Activated T-helper 2 cell treated with anti-CD3 and anti-CD28 coated beads, Interferon-gamma antibody, Interleukin-2, Interleukin-4, amounts not matched to agents 10 μg/mL and 5 μg/mL and 100 μg/mL, durations not matched to agents 14 hours and 24 hours and 36 hours (primary cell): Measurements from ENCODE around the gene OR10P1. TPM values are rescaled to one million over a fixed set of nuclear protein-coding genes. Genes with fewer than 3 reads are reported as not detected.
"Not testable (repeated sequence)": the region's sequence is repeated elsewhere in the genome, so short reads cannot be mapped to it uniquely, and the experiment has no call there.

Experiments used
- DNase-seq: peaks from one replicate; pipeline ENCODE4 v3.0.0; 2021; ENCODE audit warnings: low spot score
- H3K27ac Mint-ChIP-seq: one replicate; pipeline ENCODE4 v1.8.0; 2021; ENCODE audit warnings: mixed read lengths
- H3K27me3 Mint-ChIP-seq: one replicate; pipeline ENCODE4 v1.8.0; 2021; ENCODE audit warnings: low read depth, mixed read lengths
- H3K36me3 Mint-ChIP-seq: one replicate; pipeline ENCODE4 v1.8.0; 2021; ENCODE audit warnings: low read depth, mixed read lengths
- H3K4me1 Mint-ChIP-seq: one replicate; pipeline ENCODE4 v1.8.0; 2021; ENCODE audit warnings: low read depth, mixed read lengths
- H3K4me3 Mint-ChIP-seq: one replicate; pipeline ENCODE4 v1.8.0; 2021; ENCODE audit warnings: low read depth, mild to moderate bottlenecking, moderate library complexity, mixed read lengths
- H3K9me3 Mint-ChIP-seq: one replicate; pipeline ENCODE4 v1.8.0; 2021; ENCODE audit warnings: mixed read lengths
- intact Hi-C: fragments of 100-400 bp; cut with micrococcal nuclease; formaldehyde crosslinking; loops from one replicate; pipeline ENCODE4 v1.15.1; 2023
- total RNA-seq: library from RNA; stranded (reverse); gene quantifications from 2 replicates; pipeline ENCODE4 v1.2.3, GENCODE V29; 2022

The OR10P1 gene
- total RNA-seq = not detected in 2 replicates

- no peak for DNase-seq
- H3K4me1 Mint-ChIP-seq = peaks cover 11% of the 10 kb centered on the region
- intact Hi-C loops = no loop called here
- H3K9me3 Mint-ChIP-seq = no peaks in the 10 kb centered on the region
- H3K27me3 Mint-ChIP-seq = no peaks in the 10 kb centered on the region
- peak within 1 kb of the TSS; percentile 82 for H3K4me3 Mint-ChIP-seq
- peak within 1 kb of the TSS; percentile 90 for H3K27ac Mint-ChIP-seq
- no peaks in the 10 kb centered on the region for H3K36me3 Mint-ChIP-seq
These were observed at the start of gene OR10P1 for GRCh38 chr12:55636853-55637252. Gene OR10P1, plus strand, starts transcription at chr12:55636892. Its CDS starts 0 bp downstream, at chr12:55636892.

- H3K4me1 Mint-ChIP-seq, intact Hi-C loops, DNase-seq, H3K9me3 Mint-ChIP-seq, H3K36me3 Mint-ChIP-seq, H3K27ac Mint-ChIP-seq, H3K27me3 Mint-ChIP-seq, H3K4me3 Mint-ChIP-seq: not testable (repeated sequence)
These were observed 46.5 kb upstream of the OR10P1 start for GRCh38 chr12:55590152-55590551.

- no peaks in the 10 kb centered on the region for H3K36me3 Mint-ChIP-seq
- no peaks in the 10 kb centered on the region for H3K9me3 Mint-ChIP-seq
- H3K27me3 Mint-ChIP-seq = peaks cover 10% of the 10 kb centered on the region
- H3K4me1 Mint-ChIP-seq = peaks cover 21% of the 10 kb centered on the region
- no peak overlapping the region for H3K4me3 Mint-ChIP-seq
- intact Hi-C loops = no loop called here
- H3K27ac Mint-ChIP-seq = no peak overlapping the region
- no peak for DNase-seq
These were observed 28.7 kb upstream of the OR10P1 start for GRCh38 chr12:55607821-55608594.

- Mint-ChIP-seq H3K4me1 (peaks cover 24% of the 10 kb centered on the region), H3K36me3 (no peaks in the 10 kb centered on the region), H3K27me3 (peaks cover 10% of the 10 kb centered on the region), H3K27ac (peak overlapping the region; percentile 36), H3K4me3 (no peak overlapping the region), H3K9me3 (peaks cover 8% of the 10 kb centered on the region)
- intact Hi-C loops = loop anchor here (1.0 to 5.0 kb wide), 3 partner anchors 14 to 673 kb away; no protein-coding TSS in a partner anchor
- DNase-seq = no peak
These were observed 26.1 kb upstream of the OR10P1 start for GRCh38 chr12:55610598-55610997.

- Mint-ChIP-seq H3K36me3 (peaks cover 11% of the 10 kb centered on the region), H3K27me3 (peaks cover 3% of the 10 kb centered on the region), H3K4me3 (no peak overlapping the region), H3K4me1 (peaks cover 24% of the 10 kb centered on the region), H3K9me3 (peaks cover 26% of the 10 kb centered on the region), H3K27ac (no peak overlapping the region)
- DNase-seq = no peak
- intact Hi-C loops = loop anchor here (5.0 kb wide), 1 partner anchor 675 kb away; no protein-coding TSS in a partner anchor
These were observed 24.0 kb upstream of the OR10P1 start for GRCh38 chr12:55612646-55613045.

GRCh38 chr12:55614764-55615163 lies 21.9 kb upstream of the OR10P1 start:
- Mint-ChIP-seq H3K36me3 (peaks cover 11% of the 10 kb centered on the region), H3K4me3 (no peak overlapping the region), H3K27ac (no peak overlapping the region), H3K9me3 (peaks cover 29% of the 10 kb centered on the region), H3K27me3 (peaks cover 1% of the 10 kb centered on the region), H3K4me1 (peaks cover 20% of the 10 kb centered on the region)
- DNase-seq = no peak
- intact Hi-C loops = loop anchor here (5.0 kb wide), 1 partner anchor 677 kb away; no protein-coding TSS in a partner anchor

GRCh38 chr12:55619354-55620138 lies 17.1 kb upstream of the OR10P1 start:
- intact Hi-C loops = loop anchor here (1.0 to 10.0 kb wide), 2 partner anchors 430 to 625 kb away; no protein-coding TSS in a partner anchor
- Mint-ChIP-seq H3K4me3 (no peak overlapping the region), H3K27ac (no peak overlapping the region), H3K36me3 (peaks cover 11% of the 10 kb centered on the region), H3K4me1 (peaks cover 5% of the 10 kb centered on the region), H3K9me3 (peaks cover 29% of the 10 kb centered on the region), H3K27me3 (peaks cover 10% of the 10 kb centered on the region)
- DNase-seq = peak; percentile 38

- peaks cover 10% of the 10 kb centered on the region for H3K27me3 Mint-ChIP-seq
- no peaks in the 10 kb centered on the region for H3K9me3 Mint-ChIP-seq
- no peak overlapping the region for H3K4me3 Mint-ChIP-seq
- H3K27ac Mint-ChIP-seq = no peak overlapping the region
- intact Hi-C loops = loop anchor here (1.0 to 10.0 kb wide), 2 partner anchors 14 to 629 kb away; no protein-coding TSS in a partner anchor
- peaks cover 17% of the 10 kb centered on the region for H3K4me1 Mint-ChIP-seq
- H3K36me3 Mint-ChIP-seq = no peaks in the 10 kb centered on the region
- DNase-seq = no peak
These were observed 12.6 kb upstream of the OR10P1 start for GRCh38 chr12:55624056-55624455.

- no peaks in the 10 kb centered on the region for H3K36me3 Mint-ChIP-seq
- H3K27ac Mint-ChIP-seq = no peak overlapping the region
- peaks cover 5% of the 10 kb centered on the region for H3K27me3 Mint-ChIP-seq
- no peak overlapping the region for H3K4me3 Mint-ChIP-seq
- peaks cover 29% of the 10 kb centered on the region for H3K4me1 Mint-ChIP-seq
- intact Hi-C loops = loop anchor here (10.0 kb wide), 1 partner anchor 631 kb away; no protein-coding TSS in a partner anchor
- no peak for DNase-seq
- no peaks in the 10 kb centered on the region for H3K9me3 Mint-ChIP-seq
These were observed 10.5 kb upstream of the OR10P1 start for GRCh38 chr12:55626154-55626553.

- Mint-ChIP-seq H3K27me3 (no peaks in the 10 kb centered on the region), H3K4me1 (peaks cover 28% of the 10 kb centered on the region), H3K4me3 (peak overlapping the region; percentile 9), H3K9me3 (no peaks in the 10 kb centered on the region), H3K27ac (peak overlapping the region; percentile 79), H3K36me3 (no peaks in the 10 kb centered on the region)
- DNase-seq = no peak
- intact Hi-C loops = loop anchor here (1.0 to 10.0 kb wide), 4 partner anchors 18 to 634 kb away; no protein-coding TSS in a partner anchor
These were observed 7.4 kb upstream of the OR10P1 start for GRCh38 chr12:55629058-55629841.

- no peaks in the 10 kb centered on the region for H3K9me3 Mint-ChIP-seq
- H3K27ac Mint-ChIP-seq = peak overlapping the region; percentile 47
- no peaks in the 10 kb centered on the region for H3K36me3 Mint-ChIP-seq
- H3K4me3 Mint-ChIP-seq = no peak overlapping the region
- DNase-seq = no peak
- H3K27me3 Mint-ChIP-seq = no peaks in the 10 kb centered on the region
- intact Hi-C loops = no loop called here
- H3K4me1 Mint-ChIP-seq = peaks cover 22% of the 10 kb centered on the region
These were observed 5.6 kb upstream of the OR10P1 start for GRCh38 chr12:55631056-55631455.

- H3K4me1 Mint-ChIP-seq = peaks cover 24% of the 10 kb centered on the region
- no peaks in the 10 kb centered on the region for H3K27me3 Mint-ChIP-seq
- H3K4me3 Mint-ChIP-seq = no peak overlapping the region
- no peak for DNase-seq
- H3K36me3 Mint-ChIP-seq = no peaks in the 10 kb centered on the region
- H3K9me3 Mint-ChIP-seq = no peaks in the 10 kb centered on the region
- H3K27ac Mint-ChIP-seq = no peak overlapping the region
- intact Hi-C loops = no loop called here
These were observed 5.0 kb upstream of the OR10P1 start for GRCh38 chr12:55631733-55632132.
